ENCODE results near the gene ITPK1.

GRCh38 chr14:93014058-93015023 lies 101.4 kb downstream of the ITPK1 start:
- TF ChIP-seq CTCF (tag by site-specific recombination; IDR thresholded peaks at IDR 0.05) (no peak), YY1 (tag by site-specific recombination; IDR thresholded peaks at IDR 0.05) (no peak), ZNF433 (tag by site-specific recombination; IDR thresholded peaks at IDR 0.05; ENCODE audit: low read depth) (no peak), ZNF362 (tag by site-specific recombination; IDR thresholded peaks at IDR 0.05) (no peak), ZNF768 (tag by site-specific recombination; IDR thresholded peaks at IDR 0.05) (no peak), ZNF404 (tag by site-specific recombination; IDR thresholded peaks at IDR 0.05) (no peak), ZNF791 (tag by site-specific recombination; IDR thresholded peaks at IDR 0.05) (no peak), ZNF266 (tag by site-specific recombination; IDR thresholded peaks at IDR 0.05; ENCODE audit: low read depth) (no peak), ZNF473 (tag by site-specific recombination; IDR thresholded peaks at IDR 0.05) (no peak), ZBTB10 (tag by site-specific recombination; IDR thresholded peaks at IDR 0.05) (no peak), ZNF274 (IDR thresholded peaks at IDR 0.05; ENCODE audit: low read length) (no peak), ZNF274 (tag by site-specific recombination; IDR thresholded peaks at IDR 0.05; ENCODE audit: borderline replicate concordance) (no peak), ZFHX2 (tag by site-specific recombination; conservative IDR thresholded peaks at IDR 0.05) (peak; percentile 96)
